Liver (tissue), 3 donors: ENCODE measurements around the gene CPLX1.

Experiments
- CTCF ChIP-seq: fragments of 150-350 bp; IDR thresholded peaks from 2 replicates; pipeline ENCODE4 v1.5.1; 2017; ENCODE audit warnings: improper control_type of control experiment, low read depth, low read length; ENCODE audit not compliant: missing input control
- EGR1 ChIP-seq, 2 donors: IDR thresholded peaks; 2 replicates each; pipeline ENCODE4 v1.6.1; 2016 to 2018; ENCODE audit warnings: antibody characterized with exemption in 2 of 2, low read depth in 2 of 2
- GABPA ChIP-seq, 2 donors: IDR thresholded peaks in 1 of 2; conservative IDR thresholded peaks in 1 of 2; 2 replicates each; pipeline ENCODE4 v1.6.1; 2016; ENCODE audit warnings: antibody characterized with exemption in 2 of 2, mild to moderate bottlenecking in 1 of 2, moderate library complexity in 1 of 2
- HNF4G ChIP-seq: IDR thresholded peaks from 2 replicates; pipeline ENCODE4 v1.6.1; 2016; ENCODE audit warnings: antibody characterized with exemption
- JUND ChIP-seq, 2 donors: IDR thresholded peaks; 2 replicates each; pipeline ENCODE4 v1.6.1; 2016; ENCODE audit warnings: antibody characterized with exemption in 2 of 2
- TAF1 ChIP-seq: conservative IDR thresholded peaks from 2 replicates; pipeline ENCODE4 v1.6.1; 2016; ENCODE audit warnings: antibody characterized with exemption, mild to moderate bottlenecking
- ZBTB33 ChIP-seq: IDR thresholded peaks from 2 replicates; pipeline ENCODE4 v1.6.1; 2016; ENCODE audit warnings: antibody characterized with exemption
- TF ChIP-seq, protein P1 (sequence below): IDR thresholded peaks from 2 replicates; pipeline ENCODE4 v1.6.1; 2016; ENCODE audit warnings: antibody characterized with exemption, mild to moderate bottlenecking
- donor health status: healthy.
- donor health status: healthy.

GRCh38 chr4:760616-761015 is 65.3 kb downstream of the CPLX1 start:
- TF ChIP-seq CTCF (no peak), EGR1 (IDR thresholded peaks at IDR 0.05; ENCODE audit: low read depth in 2 of 2) (no peak), JUND (IDR thresholded peaks at IDR 0.05) (no peak), ZBTB33 (no peak), GABPA (IDR thresholded peaks at IDR 0.05 in 1 of 2, conservative IDR thresholded peaks at IDR 0.05 in 1 of 2) (no peak), TAF1 (no peak), HNF4G (no peak)
- TF ChIP-seq, protein P1, sequence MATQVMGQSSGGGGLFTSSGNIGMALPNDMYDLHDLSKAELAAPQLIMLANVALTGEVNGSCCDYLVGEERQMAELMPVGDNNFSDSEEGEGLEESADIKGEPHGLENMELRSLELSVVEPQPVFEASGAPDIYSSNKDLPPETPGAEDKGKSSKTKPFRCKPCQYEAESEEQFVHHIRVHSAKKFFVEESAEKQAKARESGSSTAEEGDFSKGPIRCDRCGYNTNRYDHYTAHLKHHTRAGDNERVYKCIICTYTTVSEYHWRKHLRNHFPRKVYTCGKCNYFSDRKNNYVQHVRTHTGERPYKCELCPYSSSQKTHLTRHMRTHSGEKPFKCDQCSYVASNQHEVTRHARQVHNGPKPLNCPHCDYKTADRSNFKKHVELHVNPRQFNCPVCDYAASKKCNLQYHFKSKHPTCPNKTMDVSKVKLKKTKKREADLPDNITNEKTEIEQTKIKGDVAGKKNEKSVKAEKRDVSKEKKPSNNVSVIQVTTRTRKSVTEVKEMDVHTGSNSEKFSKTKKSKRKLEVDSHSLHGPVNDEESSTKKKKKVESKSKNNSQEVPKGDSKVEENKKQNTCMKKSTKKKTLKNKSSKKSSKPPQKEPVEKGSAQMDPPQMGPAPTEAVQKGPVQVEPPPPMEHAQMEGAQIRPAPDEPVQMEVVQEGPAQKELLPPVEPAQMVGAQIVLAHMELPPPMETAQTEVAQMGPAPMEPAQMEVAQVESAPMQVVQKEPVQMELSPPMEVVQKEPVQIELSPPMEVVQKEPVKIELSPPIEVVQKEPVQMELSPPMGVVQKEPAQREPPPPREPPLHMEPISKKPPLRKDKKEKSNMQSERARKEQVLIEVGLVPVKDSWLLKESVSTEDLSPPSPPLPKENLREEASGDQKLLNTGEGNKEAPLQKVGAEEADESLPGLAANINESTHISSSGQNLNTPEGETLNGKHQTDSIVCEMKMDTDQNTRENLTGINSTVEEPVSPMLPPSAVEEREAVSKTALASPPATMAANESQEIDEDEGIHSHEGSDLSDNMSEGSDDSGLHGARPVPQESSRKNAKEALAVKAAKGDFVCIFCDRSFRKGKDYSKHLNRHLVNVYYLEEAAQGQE = no peak
